ENCODE measurements around the gene ZNF160.
"Not testable (repeated sequence)": the region's sequence is repeated elsewhere in the genome, so short reads cannot be mapped to it uniquely, and the experiment has no call there.

Gene ZNF160

DNA sequence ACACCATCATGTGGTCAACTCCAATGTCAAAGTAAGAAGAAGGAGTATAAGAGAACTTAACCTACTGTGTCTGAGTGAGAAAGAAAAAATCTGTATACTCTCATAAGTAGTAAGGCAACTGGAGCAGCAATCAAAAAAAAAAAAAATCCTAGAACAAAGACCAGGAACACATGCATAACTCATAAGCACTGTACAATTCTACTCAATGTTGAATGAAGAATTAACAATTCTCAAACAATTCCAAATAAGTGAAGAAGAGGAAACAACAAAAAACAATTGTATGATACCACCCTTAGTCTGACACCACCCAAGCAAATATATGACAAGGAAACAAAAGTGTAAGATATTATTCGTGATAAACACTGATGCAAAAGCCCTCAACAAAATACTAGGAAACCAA is 24.6 kb downstream of the ZNF160 start:
- H3K9me3 ChIP-seq: no peaks in the 10 kb centered on the region; the same call in 1 of the 2 replicates
- H3K4me1 ChIP-seq: no peaks in the 10 kb centered on the region
- in situ Hi-C loops (cut with MboI; ENCODE audit: low sequenced_read_pairs): no loop called here
- peaks cover 20% of the 10 kb centered on the region for H3K36me3 ChIP-seq (replicated peaks)
- H3K27me3 ChIP-seq (ENCODE audit: low read depth): no peaks in the 10 kb centered on the region
- no peak overlapping the region for H3K4me3 ChIP-seq
- DNase-seq (ENCODE audit: low spot score in 2 of 2): no peak

DNA sequence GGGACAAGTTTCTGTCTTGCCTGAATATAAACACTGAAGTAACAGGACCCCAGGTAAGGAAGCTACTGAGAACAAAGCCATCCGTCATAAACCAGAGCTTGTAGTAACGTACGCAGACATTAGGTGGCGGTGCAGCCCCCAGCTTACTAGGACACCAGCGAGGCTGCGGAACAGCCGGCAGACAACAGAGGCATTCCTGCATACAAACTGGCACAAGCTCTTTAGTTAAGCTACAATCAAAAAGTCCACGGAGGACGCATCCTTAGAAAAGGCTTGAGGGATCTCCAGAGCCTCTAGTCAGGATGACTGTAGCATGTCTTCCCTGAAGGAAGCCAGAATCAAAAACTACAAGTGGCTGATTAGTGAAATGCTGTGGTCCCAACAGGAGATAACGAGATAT is 26.2 kb downstream of the ZNF160 start:
- in situ Hi-C loops (cut with MboI; ENCODE audit: low sequenced_read_pairs): no loop called here
- Histone ChIP-seq H3K4me1 (no peaks in the 10 kb centered on the region), H3K4me3 (no peak overlapping the region), H3K27me3 (ENCODE audit: low read depth) (no peaks in the 10 kb centered on the region), H3K9me3 (no peaks in the 10 kb centered on the region; the same call in 1 of the 2 replicates), H3K36me3 (replicated peaks) (peaks cover 35% of the 10 kb centered on the region)
- DNase-seq (ENCODE audit: low spot score in 2 of 2): peak in 1 of 2 experiments; percentile 21

DNA sequence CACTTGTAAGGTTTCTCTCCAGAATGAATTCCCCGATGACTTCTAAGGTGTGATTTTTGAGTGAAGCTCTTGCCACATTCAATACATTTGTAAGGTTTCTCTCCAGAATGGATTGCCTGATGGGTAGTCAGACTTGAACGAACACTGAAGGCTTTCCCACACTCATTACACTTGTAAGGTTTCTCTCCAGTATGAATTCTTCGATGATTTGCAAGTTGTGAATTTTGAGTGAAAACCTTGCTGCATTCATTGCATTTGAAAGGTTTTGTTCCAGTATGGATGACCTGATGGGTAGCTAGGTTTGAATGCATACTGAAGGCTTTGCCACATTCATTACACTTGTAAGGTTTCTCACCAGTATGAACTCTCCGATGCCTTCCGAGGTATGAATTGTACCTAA is 34.4 kb downstream of the ZNF160 start:
- Histone ChIP-seq H3K36me3 (replicated peaks) (peaks cover 41% of the 10 kb centered on the region), H3K27me3 (ENCODE audit: low read depth) (no peaks in the 10 kb centered on the region), H3K4me3 (no peak overlapping the region), H3K4me1 (no peaks in the 10 kb centered on the region), H3K9me3 (peaks cover 20% of the 10 kb centered on the region)
- no peak for DNase-seq (ENCODE audit: low spot score in 2 of 2)
- in situ Hi-C loops (cut with MboI; ENCODE audit: low sequenced_read_pairs): no loop called here

DNA sequence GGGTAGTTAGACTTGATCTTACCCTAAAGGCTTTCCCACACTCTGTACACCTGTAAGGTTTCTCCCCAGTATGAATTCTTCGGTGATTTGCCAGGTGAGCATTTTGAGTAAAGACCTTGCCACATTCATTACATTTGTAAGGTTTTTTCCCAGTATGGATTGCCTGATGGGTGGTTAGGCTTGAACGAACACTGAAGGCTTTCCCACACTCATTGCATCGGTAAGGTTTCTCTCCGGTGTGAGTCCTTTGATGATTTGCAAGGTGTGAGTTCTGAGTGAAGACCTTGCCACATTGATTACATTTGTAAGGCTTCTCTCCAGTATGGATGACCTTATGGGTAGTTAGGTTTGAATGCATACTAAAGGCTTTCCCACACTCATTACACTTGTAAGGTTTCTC is 35.0 kb downstream of the ZNF160 start:
- no peaks in the 10 kb centered on the region for H3K4me1 ChIP-seq
- DNase-seq (ENCODE audit: low spot score in 2 of 2): no peak
- in situ Hi-C loops (cut with MboI; ENCODE audit: low sequenced_read_pairs): no loop called here
- no peaks in the 10 kb centered on the region for H3K27me3 ChIP-seq (ENCODE audit: low read depth)
- peaks cover 20% of the 10 kb centered on the region for H3K9me3 ChIP-seq
- no peak overlapping the region for H3K4me3 ChIP-seq
- H3K36me3 ChIP-seq (replicated peaks): peaks cover 35% of the 10 kb centered on the region

DNA sequence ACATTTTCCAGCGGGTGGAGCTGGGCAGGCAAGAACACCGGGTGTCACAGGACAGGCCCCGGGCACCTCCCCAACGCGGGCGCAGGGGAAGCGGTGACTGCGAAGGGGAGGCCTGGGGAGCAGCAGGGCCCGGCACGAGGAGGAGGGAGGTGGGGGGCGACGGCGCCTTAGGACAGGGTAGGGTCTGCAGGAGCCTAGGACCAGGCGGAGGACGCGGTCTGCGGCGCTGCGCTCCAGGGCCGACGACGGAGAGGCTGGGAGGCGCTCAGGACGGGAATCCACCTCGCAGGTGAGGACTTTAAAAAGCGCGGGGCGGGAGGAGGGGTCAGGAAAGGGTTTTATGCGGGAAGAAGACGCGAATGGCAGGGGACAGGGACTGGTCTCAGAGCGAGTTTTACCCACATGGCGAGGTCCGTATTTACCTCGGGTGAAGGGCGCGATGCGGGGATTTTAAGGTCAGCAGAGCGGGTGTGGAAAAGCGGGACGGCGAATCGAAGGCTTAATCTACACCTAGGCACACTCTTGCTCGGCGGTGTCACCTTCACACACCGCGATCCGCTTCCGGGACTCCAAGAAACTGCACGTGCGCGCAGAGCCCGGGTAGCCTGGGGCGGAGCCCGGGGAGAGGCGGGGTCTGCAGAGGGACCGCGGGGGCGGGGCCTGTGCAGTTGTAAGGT is 45.2 kb downstream of the ZNF160 start:
- in situ Hi-C loops (cut with MboI; ENCODE audit: low sequenced_read_pairs): no loop called here
- Histone ChIP-seq H3K4me1 (no peaks in the 10 kb centered on the region), H3K9me3 (no peaks in the 10 kb centered on the region; the same call in 1 of the 2 replicates), H3K27me3 (ENCODE audit: low read depth) (no peaks in the 10 kb centered on the region), H3K4me3 (no peak overlapping the region), H3K36me3 (replicated peaks) (no peaks in the 10 kb centered on the region)
- no peak for DNase-seq (ENCODE audit: low spot score in 2 of 2)

DNA sequence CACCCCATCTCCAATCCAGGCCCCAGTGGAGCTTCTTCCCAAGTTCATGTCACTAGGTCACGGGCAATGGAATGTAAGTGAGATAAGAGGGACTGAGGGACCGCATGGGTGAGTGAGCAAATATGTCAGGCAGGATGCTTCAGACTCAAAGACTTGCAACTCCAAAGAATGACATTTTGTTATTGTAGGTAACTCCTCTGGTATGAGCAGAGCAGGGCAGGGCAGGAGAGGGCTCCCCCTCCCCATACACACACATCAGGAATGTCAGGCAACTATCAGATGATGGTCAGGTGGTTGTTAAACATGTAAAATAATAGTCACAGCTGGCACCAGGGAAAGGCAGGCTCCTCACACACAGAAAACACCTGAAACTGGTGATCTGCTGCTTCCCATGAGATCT is 48.1 kb downstream of the ZNF160 start:
- in situ Hi-C loops (cut with MboI; ENCODE audit: low sequenced_read_pairs): no loop called here
- no peak for DNase-seq (ENCODE audit: low spot score in 2 of 2)
- Histone ChIP-seq H3K4me1 (no peaks in the 10 kb centered on the region), H3K36me3 (replicated peaks) (no peaks in the 10 kb centered on the region), H3K27me3 (ENCODE audit: low read depth) (no peaks in the 10 kb centered on the region), H3K9me3 (no peaks in the 10 kb centered on the region; the same call in 1 of the 2 replicates), H3K4me3 (no peak overlapping the region)

DNA sequence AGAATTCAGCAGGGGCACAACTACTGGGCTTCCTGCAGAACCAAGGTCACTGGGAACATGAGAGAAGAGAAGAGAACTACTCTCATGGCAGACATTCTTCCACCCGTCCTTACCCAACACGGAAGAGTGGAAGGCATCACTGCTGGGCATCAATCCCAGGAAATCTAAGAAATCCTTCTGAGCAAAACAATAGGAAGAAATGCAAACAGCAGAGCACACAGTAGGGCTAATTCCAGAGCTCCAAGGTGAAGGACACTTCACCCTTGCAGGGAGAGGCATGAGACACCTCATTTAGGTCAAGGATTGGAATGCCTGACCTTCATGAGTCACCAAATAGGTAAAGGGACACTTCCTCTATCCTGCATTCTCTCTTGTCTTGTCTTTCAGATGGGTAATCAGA is 55.8 kb downstream of the ZNF160 start:
- Histone ChIP-seq H3K4me3 (no peak overlapping the region), H3K9me3 (peaks cover 29% of the 10 kb centered on the region), H3K36me3 (replicated peaks) (no peaks in the 10 kb centered on the region), H3K27me3 (ENCODE audit: low read depth) (no peaks in the 10 kb centered on the region), H3K4me1 (no peaks in the 10 kb centered on the region)
- DNase-seq (ENCODE audit: low spot score in 2 of 2): no peak
- in situ Hi-C loops (cut with MboI; ENCODE audit: low sequenced_read_pairs): no loop called here

DNA sequence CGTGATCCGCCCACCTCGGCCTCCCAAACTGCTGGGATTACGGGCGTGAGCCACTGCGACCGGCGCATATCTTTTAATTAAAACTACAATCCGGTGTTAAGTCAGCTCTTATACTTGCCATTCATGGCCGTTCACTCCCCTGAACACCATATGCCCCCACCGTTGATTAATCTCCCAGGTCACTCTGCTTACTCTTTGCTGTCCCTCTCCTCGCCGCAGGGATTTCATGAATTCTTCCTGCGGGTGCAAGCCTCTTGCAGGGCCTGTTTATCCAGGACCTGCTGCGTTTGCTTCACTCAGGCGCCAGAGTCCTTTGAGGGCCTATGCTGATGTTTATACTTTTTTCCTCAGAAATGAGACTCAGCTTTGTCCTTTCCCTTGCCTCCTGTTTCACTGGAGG is 57.7 kb downstream of the ZNF160 start:
- Histone ChIP-seq H3K4me3 (no peak overlapping the region), H3K27me3 (ENCODE audit: low read depth) (no peaks in the 10 kb centered on the region), H3K36me3 (replicated peaks) (no peaks in the 10 kb centered on the region), H3K9me3 (peaks cover 34% of the 10 kb centered on the region), H3K4me1 (no peaks in the 10 kb centered on the region)
- in situ Hi-C loops (cut with MboI; ENCODE audit: low sequenced_read_pairs): no loop called here
- no peak for DNase-seq (ENCODE audit: low spot score in 2 of 2)

DNA sequence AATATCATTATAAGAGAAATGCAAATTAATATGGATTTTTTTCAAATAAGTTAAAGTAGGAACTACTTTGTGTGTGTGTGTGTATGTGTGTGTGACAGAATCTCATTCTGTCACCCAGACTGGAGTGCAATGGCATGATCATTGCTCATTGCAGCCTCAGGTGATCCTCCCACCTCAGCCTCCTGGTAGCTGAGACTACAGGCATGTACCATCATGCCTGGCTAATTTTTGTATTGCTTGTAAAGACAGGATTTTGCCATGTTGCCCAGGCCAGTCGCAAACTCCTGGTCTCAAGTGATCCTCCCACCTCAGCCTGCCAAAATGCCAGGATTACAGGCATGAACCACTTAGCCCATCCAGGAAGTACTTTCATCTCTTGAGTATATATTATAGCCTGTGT is 61.9 kb downstream of the ZNF160 start:
- no peaks in the 10 kb centered on the region for H3K27me3 ChIP-seq (ENCODE audit: low read depth)
- no peaks in the 10 kb centered on the region for H3K36me3 ChIP-seq (replicated peaks)
- no peak for DNase-seq (ENCODE audit: low spot score in 2 of 2)
- no peak overlapping the region for H3K4me3 ChIP-seq
- in situ Hi-C loops (cut with MboI; ENCODE audit: low sequenced_read_pairs): no loop called here
- H3K4me1 ChIP-seq: no peaks in the 10 kb centered on the region
- H3K9me3 ChIP-seq: peaks cover 29% of the 10 kb centered on the region

DNA sequence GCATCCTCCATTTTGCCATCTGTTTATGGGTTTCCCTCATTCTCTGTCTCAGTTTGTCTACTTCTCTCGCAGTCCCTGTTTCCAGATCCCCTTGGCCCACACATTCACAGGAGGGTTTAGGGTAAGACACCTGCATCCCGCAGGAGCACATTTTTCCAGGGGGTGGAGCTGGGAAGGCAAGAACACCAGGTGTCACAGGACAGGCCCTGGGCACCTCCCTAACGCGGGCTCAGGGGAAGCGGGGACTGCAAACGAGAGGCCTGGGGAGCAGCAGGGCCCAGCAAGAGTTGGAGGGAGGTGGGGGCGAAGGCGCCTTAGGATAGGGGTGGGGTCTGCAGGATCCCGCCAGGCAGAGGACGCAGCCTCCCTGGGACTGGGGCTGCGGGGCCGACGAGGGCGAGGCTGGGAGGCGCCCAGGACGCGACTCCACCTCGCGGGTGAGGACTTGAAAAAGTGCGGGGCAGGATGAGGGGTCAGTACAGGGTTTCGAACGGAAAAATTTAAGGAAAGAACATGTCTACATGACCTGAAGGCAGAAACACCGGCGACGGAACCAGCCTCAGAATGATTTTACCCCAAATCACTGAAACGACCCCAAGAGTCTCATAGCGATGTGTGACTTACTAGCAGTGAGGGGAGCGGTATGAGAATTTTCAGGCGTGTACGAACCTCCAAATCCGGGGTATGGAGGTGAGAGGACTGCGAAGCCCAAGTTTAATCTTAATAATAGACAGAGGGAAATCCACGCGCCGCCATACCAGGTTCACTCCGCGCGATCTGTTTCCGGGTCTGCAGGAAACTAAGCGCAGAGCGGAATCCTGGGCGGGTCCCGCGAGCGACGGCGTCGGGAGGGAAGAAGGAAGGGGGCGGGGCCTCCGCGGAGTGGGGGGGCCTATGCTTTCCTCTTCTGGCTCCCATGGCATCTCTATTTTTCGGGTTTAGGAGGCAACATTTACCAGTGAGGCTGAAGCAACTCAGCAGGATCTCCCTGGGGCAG is 65.8 kb downstream of the ZNF160 start:
- no peaks in the 10 kb centered on the region for H3K4me1 ChIP-seq
- in situ Hi-C loops (cut with MboI; ENCODE audit: low sequenced_read_pairs): no loop called here
- H3K36me3 ChIP-seq (replicated peaks): no peaks in the 10 kb centered on the region
- H3K9me3 ChIP-seq: peaks cover 34% of the 10 kb centered on the region
- no peak overlapping the region for H3K4me3 ChIP-seq
- H3K27me3 ChIP-seq (ENCODE audit: low read depth): no peaks in the 10 kb centered on the region
- no peak for DNase-seq (ENCODE audit: low spot score in 2 of 2)

DNA sequence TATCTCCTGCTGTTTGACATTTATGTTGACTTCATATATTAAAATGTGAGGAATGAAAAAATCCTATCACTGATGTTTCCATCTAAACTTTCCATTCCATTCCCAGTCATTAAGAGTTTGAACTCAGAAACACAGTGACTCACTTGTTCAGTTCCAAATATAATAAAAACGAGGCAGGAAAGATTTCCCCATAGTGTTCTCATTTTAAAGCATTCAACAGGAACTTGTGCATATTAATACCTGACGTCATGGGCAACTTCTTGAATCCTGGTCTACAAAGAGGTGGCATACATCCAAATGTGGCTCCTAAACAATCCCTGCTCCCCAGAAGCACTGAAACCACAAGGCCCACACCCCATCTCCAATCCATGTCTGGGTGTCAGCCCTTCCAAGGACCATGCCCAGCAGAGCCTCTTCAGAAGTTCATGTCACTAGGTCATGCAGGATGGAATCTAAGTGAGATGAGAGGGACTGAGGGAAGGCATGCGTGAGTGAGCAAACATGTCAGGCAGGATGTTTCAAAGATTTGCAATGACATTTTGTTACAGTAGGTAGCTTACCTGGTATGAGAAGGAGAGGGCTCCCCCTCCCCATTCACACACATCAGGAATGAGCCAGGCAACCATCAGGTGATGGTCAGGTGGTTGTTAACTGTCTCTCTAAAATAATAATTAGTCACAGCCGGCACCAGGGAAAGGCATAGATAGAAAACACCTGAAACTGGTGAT is 68.1 kb downstream of the ZNF160 start:
- H3K4me3 ChIP-seq: no peak overlapping the region
- no peaks in the 10 kb centered on the region for H3K27me3 ChIP-seq (ENCODE audit: low read depth)
- no peaks in the 10 kb centered on the region for H3K4me1 ChIP-seq
- H3K36me3 ChIP-seq (replicated peaks): no peaks in the 10 kb centered on the region
- in situ Hi-C loops (cut with MboI; ENCODE audit: low sequenced_read_pairs): no loop called here
- peaks cover 35% of the 10 kb centered on the region for H3K9me3 ChIP-seq
- DNase-seq (ENCODE audit: low spot score in 2 of 2): no peak

DNA sequence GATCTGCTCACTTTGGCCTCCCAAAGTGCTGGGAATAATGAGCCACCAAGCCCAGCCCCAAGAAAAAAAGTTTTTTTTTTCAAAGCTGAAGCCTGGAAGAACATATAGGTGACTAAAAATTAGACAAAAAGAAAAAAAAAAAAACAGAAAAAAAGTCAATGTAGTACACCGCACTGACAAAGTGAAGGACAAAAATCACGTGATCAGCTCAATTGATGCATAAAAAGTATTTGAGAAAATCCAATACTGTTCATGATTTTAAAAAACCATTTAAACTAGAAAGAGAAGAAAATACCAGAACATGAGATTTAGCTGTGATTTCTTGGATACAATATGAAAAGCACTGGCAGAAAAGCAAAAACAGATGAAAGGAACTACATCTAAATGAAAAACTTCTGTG is 69.2 kb downstream of the ZNF160 start:
- no peaks in the 10 kb centered on the region for H3K36me3 ChIP-seq (replicated peaks)
- H3K27me3 ChIP-seq (ENCODE audit: low read depth): no peaks in the 10 kb centered on the region
- peaks cover 38% of the 10 kb centered on the region for H3K9me3 ChIP-seq
- in situ Hi-C loops (cut with MboI; ENCODE audit: low sequenced_read_pairs): no loop called here
- H3K4me3 ChIP-seq: no peak overlapping the region
- DNase-seq (ENCODE audit: low spot score in 2 of 2): no peak
- H3K4me1 ChIP-seq: no peaks in the 10 kb centered on the region

DNA sequence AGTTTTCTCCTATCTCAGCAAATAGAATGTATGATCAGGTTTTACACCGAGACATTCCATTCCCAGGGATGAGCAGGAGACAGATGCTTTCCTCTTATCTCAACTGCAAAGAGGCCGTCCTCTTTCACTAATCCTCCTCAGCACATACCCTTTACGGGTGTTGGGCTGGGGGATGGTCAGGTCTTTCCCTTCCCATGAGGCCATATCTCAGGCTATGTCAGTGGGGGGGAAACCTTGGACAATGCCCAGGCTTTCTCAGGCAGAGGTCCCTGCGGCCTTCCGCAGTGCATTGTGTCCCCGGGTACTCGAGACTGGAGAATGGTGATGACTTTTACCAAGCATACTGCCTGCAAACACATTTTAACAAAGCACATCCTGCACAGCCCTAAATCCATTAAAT is 74.9 kb downstream of the ZNF160 start:
- DNase-seq (ENCODE audit: low spot score in 2 of 2); H3K27me3 ChIP-seq (ENCODE audit: low read depth); in situ Hi-C loops (cut with MboI; ENCODE audit: low sequenced_read_pairs); H3K4me3 ChIP-seq; H3K4me1 ChIP-seq; H3K36me3 ChIP-seq (replicated peaks): not testable (repeated sequence)
- H3K9me3 ChIP-seq: peaks cover 39% of the 10 kb centered on the region

DNA sequence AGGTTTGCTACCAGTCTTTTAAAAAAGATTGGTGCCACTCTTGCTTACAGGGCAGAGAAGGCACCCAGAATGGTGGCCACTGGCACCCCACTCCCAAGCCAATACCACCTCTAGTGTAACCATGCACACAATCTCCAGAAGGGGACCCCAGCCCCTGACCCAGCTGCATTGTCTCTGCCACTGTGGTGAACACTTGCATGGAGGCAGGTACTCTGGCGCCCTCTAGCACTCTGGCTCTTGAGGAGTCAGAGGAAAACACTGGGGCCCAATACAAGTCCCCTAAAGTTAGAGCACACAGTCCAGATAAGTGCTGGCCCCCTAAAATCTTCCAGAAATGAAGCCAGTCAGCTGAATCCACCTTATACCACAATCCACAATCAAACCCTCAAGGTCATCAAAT is 83.5 kb downstream of the ZNF160 start:
- Histone ChIP-seq H3K9me3 (peaks cover 35% of the 10 kb centered on the region), H3K36me3 (replicated peaks) (no peaks in the 10 kb centered on the region), H3K27me3 (ENCODE audit: low read depth) (no peaks in the 10 kb centered on the region), H3K4me3 (no peak overlapping the region), H3K4me1 (no peaks in the 10 kb centered on the region)
- in situ Hi-C loops (cut with MboI; ENCODE audit: low sequenced_read_pairs): no loop called here
- DNase-seq (ENCODE audit: low spot score in 2 of 2): no peak
